Fibroblast of lung (primary cell): ENCODE results near the gene PCBP3. TPM values are rescaled to one million over a fixed set of nuclear protein-coding genes. Genes with fewer than 3 reads are reported as not detected.

Source experiments
- DNase-seq, 2 donors: peaks; one replicate each; pipeline versions ENCODE4 v3.0.0 to v3.0.0-alpha.2; 2010; ENCODE audit warnings: low read depth in 2 of 2
- H2AFZ ChIP-seq: 2 replicates; pipeline ENCODE4 v1.5.1; 2012; ENCODE audit warnings: low read length, control low read depth, inconsistent platforms
- H3K27ac ChIP-seq: 2 replicates; pipeline ENCODE4 v1.5.1; 2011; ENCODE audit warnings: low read length, control low read depth; ENCODE audit not compliant: insufficient read depth
- H3K27me3 ChIP-seq: 2 replicates; pipeline ENCODE4 v1.5.1; 2011; ENCODE audit warnings: mild to moderate bottlenecking, low read length; ENCODE audit not compliant: control insufficient read depth, insufficient read depth
- H3K36me3 ChIP-seq: 2 replicates; pipeline ENCODE4 v1.5.1; 2011; ENCODE audit warnings: low read length; ENCODE audit not compliant: control insufficient read depth, insufficient read depth
- H3K4me1 ChIP-seq: 2 replicates; pipeline ENCODE4 v1.5.1; 2011; ENCODE audit warnings: low read length; ENCODE audit not compliant: control insufficient read depth, insufficient read depth; ENCODE audit errors: extremely low read depth
- H3K4me2 ChIP-seq: 2 replicates; pipeline ENCODE4 v1.5.1; 2011; ENCODE audit warnings: low read length, control low read depth; ENCODE audit not compliant: insufficient read depth; ENCODE audit errors: extremely low read depth
- H3K4me3 ChIP-seq, 4 experiments: fragments of 200-600 bp in 1 of 4; sonication (generic) in 1 of 4; replicated peaks in 1 of 4; 2 replicates each; pipeline ENCODE4 v1.5.1; 2011 to 2016; ENCODE audit warnings: low read length in 4 of 4, low read depth in 3 of 4, mild to moderate bottlenecking in 3 of 4, control low read depth in 2 of 4, inconsistent platforms in 1 of 4, mixed read lengths in 1 of 4; ENCODE audit not compliant: insufficient read depth in 1 of 4; ENCODE audit errors: control extremely low read depth in 1 of 4
- H3K79me2 ChIP-seq: 2 replicates; pipeline ENCODE4 v1.5.1; 2012; ENCODE audit warnings: mild to moderate bottlenecking, low read length, inconsistent platforms; ENCODE audit not compliant: control insufficient read depth, insufficient read depth
- H3K9ac ChIP-seq: 2 replicates; pipeline ENCODE4 v1.5.1; 2011; ENCODE audit warnings: mild to moderate bottlenecking, low read length, control low read depth; ENCODE audit not compliant: insufficient read depth
- H3K9me3 ChIP-seq: 2 replicates; pipeline ENCODE4 v1.5.1; 2012; ENCODE audit warnings: low read depth, low read length; ENCODE audit not compliant: control insufficient read depth, insufficient read depth
- H4K20me1 ChIP-seq: 2 replicates; pipeline ENCODE4 v1.5.1; 2011; ENCODE audit warnings: low read length; ENCODE audit not compliant: control insufficient read depth, insufficient read depth; ENCODE audit errors: extremely low read depth
- CTCF ChIP-seq, 2 donors: IDR thresholded peaks in 1 of 2; conservative IDR thresholded peaks in 1 of 2; 1 replicate in 1 of 2; 2 replicates in 1 of 2; pipeline ENCODE4 v1.5.1; 2011 to 2012; ENCODE audit warnings: low read length in 2 of 2, control low read depth in 1 of 2, inconsistent platforms in 1 of 2, low read depth in 1 of 2, mild to moderate bottlenecking in 1 of 2
- EZH2 ChIP-seq: IDR thresholded peaks from 2 replicates; pipeline ENCODE4 v1.5.1; 2012; ENCODE audit warnings: low read length, control low read depth, mild to moderate bottlenecking; ENCODE audit errors: missing control alignments
- polyA plus RNA-seq, 2 donors: library from polyadenylated mRNA; depleted of rRNA in 1 of 2; stranded (reverse) in 1 of 2; unstranded in 1 of 2; fragments of >200 nt; gene quantifications; 2 replicates each; pipeline ENCODE4 v1.2.1, GENCODE V29; 2011 to 2012; ENCODE audit warnings: missing spikeins in 1 of 2
- total RNA-seq: library from RNA; depleted of rRNA; stranded (reverse); fragments of >200 nt; gene quantifications from 2 replicates; pipeline ENCODE4 v1.2.1, GENCODE V29; 2014

Gene PCBP3
- total and polyA plus RNA-seq, 2 donors (not counting 1 experiment from before 2014, with no cell fraction given), result 0.51 to 1.7 TPM

- H3K27ac ChIP-seq, result no peak overlapping the region
- peaks cover 5% of the 10 kb centered on the region for H3K27me3 ChIP-seq
These were observed 184.5 kb downstream of the PCBP3 start for GRCh38 chr21:45827881-45828579.

GRCh38 chr21:45828580-45829570, 185.3 kb downstream of the PCBP3 start:
- Histone ChIP-seq H3K27me3 (peaks cover 5% of the 10 kb centered on the region), H2AFZ (no peak overlapping the region), H3K4me1 (no peaks in the 10 kb centered on the region), H3K36me3 (no peaks in the 10 kb centered on the region), H3K4me3 (no peak overlapping the region), H4K20me1 (no peaks in the 10 kb centered on the region), H3K4me2 (no peak overlapping the region), H3K27ac (no peak overlapping the region), H3K9ac (no peak overlapping the region), H3K79me2 (no peaks in the 10 kb centered on the region), H3K9me3 (no peaks in the 10 kb centered on the region)
- TF ChIP-seq CTCF (conservative IDR thresholded peaks at IDR 0.05 in 1 of 2, IDR thresholded peaks at IDR 0.05 in 1 of 2; ENCODE audit: low read depth in 1 of 2, low read length in 2 of 2) (no peak), EZH2 (no peak)
- DNase-seq, result no peak

More at GRCh38 chr21:45827881-45828579, 184.5 kb downstream of the PCBP3 start:
- H2AFZ ChIP-seq, result no peak overlapping the region
- no peak overlapping the region for H3K9ac ChIP-seq
- no peaks in the 10 kb centered on the region for H3K9me3 ChIP-seq
- no peak for DNase-seq
- TF ChIP-seq EZH2 (no peak), CTCF (conservative IDR thresholded peaks at IDR 0.05 in 1 of 2, IDR thresholded peaks at IDR 0.05 in 1 of 2; ENCODE audit: low read depth in 1 of 2, low read length in 2 of 2) (no peak)
- no peaks in the 10 kb centered on the region for H3K36me3 ChIP-seq
- no peaks in the 10 kb centered on the region for H3K4me1 ChIP-seq
- H4K20me1 ChIP-seq, result no peaks in the 10 kb centered on the region
- no peak overlapping the region for H3K4me3 ChIP-seq
- H3K79me2 ChIP-seq, result no peaks in the 10 kb centered on the region
- H3K4me2 ChIP-seq, result no peak overlapping the region

- no peak overlapping the region for H2AFZ ChIP-seq
- no peaks in the 10 kb centered on the region for H3K36me3 ChIP-seq
- no peak for DNase-seq
- H3K4me1 ChIP-seq, result no peaks in the 10 kb centered on the region
- no peak overlapping the region for H3K4me2 ChIP-seq
- TF ChIP-seq EZH2, result no peak
- TF ChIP-seq CTCF (conservative IDR thresholded peaks at IDR 0.05 in 1 of 2, IDR thresholded peaks at IDR 0.05 in 1 of 2; ENCODE audit: low read depth in 1 of 2, low read length in 2 of 2), result no peak
- H3K79me2 ChIP-seq, result no peaks in the 10 kb centered on the region
- H4K20me1 ChIP-seq, result no peaks in the 10 kb centered on the region
- H3K4me3 ChIP-seq, result no peak overlapping the region
- peaks cover 5% of the 10 kb centered on the region for H3K27me3 ChIP-seq
- no peaks in the 10 kb centered on the region for H3K9me3 ChIP-seq
- no peak overlapping the region for H3K9ac ChIP-seq
- H3K27ac ChIP-seq, result no peak overlapping the region
These were observed 186.1 kb downstream of the PCBP3 start for GRCh38 chr21:45829668-45830067.
